GM21529 (cell line): ENCODE measurements around the gene MVP.
"Not testable (repeated sequence)": the region's sequence is repeated elsewhere in the genome, so short reads cannot be mapped to it uniquely, and the experiment has no call there.

Source experiments
- ATAC-seq: cut with Tn5 transposase; IDR thresholded peaks from one replicate; pipeline ENCODE4 v1.9.1; 2021; ENCODE audit not compliant: unreplicated experiment

The MVP gene

GRCh38 chr16:29820271-29820701, at the start of gene MVP:
TSS of gene MVP (plus strand) at chr16:29820462. CDS start at chr16:29830550, 10,088 bp downstream.
- ATAC-seq = no peak

DNA sequence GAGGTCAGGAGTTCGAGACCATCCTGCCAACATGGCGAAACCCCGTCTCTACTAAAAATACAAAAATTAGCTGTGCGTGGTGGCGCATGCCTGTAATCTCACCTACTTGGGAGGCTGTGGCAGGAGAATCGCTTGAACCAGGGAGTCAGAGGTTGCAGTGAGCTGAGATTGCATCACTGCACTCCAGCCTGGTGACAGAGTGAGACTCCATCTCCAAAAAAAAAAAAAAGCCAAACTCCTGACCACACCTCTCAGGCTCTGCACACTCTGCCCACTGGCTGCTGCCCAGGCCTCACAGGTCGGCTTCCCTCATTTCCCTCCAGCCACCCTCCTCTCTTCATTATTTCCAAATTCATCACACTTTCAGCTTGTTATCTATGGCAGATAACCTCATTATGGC, 47.9 kb upstream of the MVP start:
- not testable (repeated sequence) for ATAC-seq

DNA sequence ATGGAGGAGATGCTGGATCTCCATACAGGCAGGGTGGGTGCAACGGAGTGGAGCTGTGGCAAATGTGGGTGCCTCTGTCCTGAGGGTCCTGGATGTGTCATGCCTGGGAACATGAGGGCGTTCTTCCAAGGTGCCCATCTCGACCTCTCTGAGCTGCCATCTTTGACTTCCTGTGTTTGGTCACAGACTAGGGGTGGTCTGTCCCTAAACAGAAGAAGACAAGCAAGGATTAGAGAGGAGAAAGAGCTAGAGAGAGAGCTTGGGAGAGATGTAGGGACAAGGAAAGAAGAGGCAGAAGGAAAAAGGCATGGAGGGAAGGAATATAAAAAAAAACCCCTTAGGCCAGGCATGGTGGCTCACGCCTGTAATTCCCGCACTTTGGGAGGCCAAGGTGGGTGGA, 45.5 kb upstream of the MVP start:
- ATAC-seq = no peak

DNA sequence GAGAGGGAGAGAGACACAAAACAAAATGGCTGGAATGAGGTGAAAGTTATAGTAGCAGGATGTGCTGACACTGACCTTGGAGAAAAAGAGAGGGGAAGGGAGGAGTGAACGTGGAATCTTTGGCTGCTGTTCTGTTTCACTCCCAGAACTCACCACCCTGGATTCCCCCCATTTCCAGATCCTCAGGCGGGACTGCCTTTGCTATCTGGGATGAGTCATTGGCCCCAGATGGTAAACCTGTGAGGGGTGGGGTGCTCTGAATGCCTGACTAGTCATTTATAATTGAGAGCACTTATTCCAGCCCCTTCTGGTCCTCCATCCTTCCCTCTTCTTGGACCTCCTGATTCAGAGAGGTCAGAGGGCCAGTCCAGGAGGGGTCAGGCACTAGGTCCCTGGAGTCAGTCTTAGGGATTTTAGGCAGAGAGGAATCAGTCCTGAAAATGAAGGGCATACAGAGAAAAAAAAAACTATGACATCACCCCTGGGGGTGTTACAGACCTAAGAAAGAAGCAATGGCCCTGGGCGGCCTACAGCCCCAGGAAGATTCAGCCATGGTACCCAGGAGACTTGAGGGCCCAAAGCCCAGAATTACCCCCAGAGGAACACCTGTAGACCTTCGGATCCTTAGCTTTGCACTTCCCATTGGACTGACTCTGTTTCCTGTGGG, 44.4 kb upstream of the MVP start:
- ATAC-seq = no peak

- ATAC-seq = no peak
Observed at GRCh38 chr16:29777576-29778350, 42.5 kb upstream of the MVP start, which contains the start of gene ZG16. TSS of gene ZG16 (plus strand) at chr16:29778256. CDS start at chr16:29779267, 1,011 bp downstream.

DNA sequence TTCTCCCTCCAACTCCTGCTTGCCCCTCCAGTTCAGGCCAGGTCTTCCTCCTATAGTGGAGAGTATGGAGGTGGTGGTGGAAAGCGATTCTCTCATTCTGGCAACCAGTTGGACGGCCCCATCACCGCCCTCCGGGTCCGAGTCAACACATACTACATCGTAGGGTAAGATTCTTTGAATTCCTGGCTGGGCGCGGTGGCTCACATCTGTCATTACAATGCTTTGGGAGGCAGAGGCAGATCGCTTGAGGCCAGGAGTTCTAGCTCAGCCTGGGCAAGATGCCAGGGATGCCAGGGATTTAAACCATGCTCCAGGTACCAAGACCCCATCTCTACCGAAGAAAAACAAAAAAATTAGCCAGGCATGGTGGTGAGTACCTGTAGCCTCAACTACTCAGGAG, 40.8 kb upstream of the MVP start:
- ATAC-seq = no peak

DNA sequence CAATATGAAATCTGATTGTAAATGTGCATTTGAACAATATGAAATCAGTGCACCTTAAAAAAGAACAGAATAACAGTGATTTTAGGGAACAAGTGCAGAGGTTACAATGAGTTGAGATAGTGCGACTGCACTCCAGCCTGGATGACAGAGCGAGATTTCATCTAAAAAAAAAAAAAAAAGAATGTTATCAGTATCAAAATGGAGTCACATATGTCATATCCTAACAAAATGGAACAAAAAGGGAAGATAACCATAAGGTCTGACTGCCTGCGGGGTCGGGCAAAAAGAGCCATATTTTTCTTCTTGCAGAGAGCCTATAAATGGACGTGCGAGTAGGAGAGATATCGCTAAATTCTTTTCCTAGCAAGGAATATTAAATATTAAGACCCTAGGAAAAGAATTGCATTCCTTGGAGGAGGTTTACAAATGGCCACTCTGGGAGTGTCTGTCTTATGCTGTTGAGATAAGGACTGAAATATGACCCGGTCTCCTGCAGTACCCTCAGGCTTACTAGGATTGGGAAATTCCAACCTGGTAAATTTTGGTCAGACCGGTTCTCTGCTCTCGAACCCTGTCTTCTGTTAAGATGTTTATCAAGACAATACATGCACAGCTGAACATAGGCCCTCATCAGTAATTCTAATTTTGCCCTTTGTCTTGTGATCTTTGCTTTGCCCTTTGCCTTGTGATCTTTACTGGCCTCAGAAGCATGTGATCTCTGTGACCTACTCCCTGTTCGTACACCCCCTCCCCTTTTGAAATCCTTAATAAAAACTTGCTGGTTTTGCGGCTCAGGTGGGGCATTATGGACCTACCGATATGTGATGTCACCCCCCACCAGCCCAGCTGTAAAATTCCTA, 36.9 kb upstream of the MVP start:
- ATAC-seq = not testable (repeated sequence)

DNA sequence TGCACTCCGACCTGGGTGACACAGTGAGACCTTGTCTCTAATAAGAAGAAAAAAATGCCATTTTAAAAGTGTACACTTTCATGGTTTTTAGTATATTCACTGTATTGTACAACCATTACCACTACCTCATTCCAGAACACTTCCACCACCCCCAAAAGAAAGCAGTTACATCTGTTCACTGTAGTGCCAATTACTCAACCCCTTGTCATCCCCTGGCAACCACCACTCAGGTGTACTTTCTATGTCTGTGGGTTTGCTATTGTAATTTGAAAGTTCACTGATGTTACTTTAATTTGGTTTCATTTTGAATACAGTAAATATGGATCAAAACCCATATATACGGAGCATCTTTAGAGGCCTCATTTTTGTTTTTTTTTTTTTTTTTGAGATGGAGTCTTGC, 36.1 kb upstream of the MVP start:
- ATAC-seq = no peak

- ATAC-seq = no peak
Observed at GRCh38 chr16:29784901-29785500, 35.3 kb upstream of the MVP start.

DNA sequence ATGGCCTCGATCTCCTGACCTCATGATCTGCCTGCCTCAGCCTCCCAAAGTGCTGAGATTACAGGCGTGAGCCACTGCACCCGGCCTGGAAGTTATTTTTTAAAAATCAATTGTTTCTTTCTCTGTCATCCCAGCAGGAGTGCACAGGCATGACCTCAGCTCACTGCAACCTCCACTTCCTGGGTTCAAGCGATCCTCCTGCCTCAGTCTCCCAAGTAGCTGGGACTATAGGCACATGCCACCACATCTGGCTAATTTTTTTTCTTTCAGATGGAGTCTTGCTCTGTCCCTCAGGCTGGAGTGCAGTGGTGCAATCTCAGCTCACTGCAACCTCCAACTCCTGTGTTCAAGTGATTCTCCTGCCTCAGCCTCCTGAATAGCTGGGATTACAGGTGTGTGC, 33.1 kb upstream of the MVP start:
- not testable (repeated sequence) for ATAC-seq

GRCh38 chr16:29789775-29790182, 30.5 kb upstream of the MVP start:
- peak; percentile 4 for ATAC-seq

GRCh38 chr16:29790183-29790948, 29.9 kb upstream of the MVP start, which contains the start of gene KIF22:
TSS of gene KIF22 (plus strand) at chr16:29790751. CDS start at chr16:29790760, 9 bp downstream.
- ATAC-seq = peak; percentile 89

DNA sequence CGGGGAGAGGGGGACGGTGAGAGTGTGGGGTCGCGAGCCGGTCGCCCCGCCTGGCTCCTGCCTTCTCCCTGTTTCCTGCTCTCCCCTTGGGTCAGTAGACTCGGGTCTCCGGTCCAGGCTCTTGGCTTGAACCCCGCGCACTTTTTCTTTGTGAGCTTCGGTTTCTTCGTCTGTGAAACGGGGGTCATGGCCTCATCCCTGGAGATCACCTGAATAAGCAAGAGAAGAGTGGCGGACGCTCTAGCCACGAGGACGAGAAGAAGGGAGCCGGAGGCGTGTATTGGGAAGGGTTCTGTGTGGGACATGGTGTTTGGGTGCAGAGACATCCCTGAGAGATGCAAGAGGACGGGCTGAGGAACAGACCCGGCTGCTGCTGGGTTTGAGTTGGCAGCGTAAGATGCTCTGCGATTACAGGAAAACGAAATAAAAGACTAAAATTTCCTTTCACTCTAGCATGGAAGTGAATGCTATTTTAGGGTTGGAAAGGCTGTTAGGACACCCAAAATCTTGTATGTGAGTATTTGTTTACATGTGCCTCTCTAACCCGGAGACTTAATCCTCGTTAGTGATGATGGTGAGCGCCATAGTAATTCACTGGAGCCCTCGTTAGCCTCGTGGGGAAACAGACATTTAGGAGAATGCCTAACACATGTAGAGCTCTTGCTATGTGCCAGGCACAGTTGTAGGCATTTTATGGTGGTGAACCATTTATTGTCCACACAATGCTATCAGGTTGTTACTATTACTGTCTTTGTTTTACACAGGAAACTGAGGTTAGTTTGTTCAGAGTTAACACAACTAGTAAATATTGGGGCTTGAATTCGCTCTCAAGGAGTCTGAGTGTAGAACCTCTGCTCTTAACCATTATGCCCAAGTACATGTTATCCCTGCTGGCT, 29.1 kb upstream of the MVP start:
- no peak for ATAC-seq

- ATAC-seq = no peak
Observed at GRCh38 chr16:29791845-29792807, 28.1 kb upstream of the MVP start.

GRCh38 chr16:29793153-29793552, 27.1 kb upstream of the MVP start:
- ATAC-seq = not testable (repeated sequence)

DNA sequence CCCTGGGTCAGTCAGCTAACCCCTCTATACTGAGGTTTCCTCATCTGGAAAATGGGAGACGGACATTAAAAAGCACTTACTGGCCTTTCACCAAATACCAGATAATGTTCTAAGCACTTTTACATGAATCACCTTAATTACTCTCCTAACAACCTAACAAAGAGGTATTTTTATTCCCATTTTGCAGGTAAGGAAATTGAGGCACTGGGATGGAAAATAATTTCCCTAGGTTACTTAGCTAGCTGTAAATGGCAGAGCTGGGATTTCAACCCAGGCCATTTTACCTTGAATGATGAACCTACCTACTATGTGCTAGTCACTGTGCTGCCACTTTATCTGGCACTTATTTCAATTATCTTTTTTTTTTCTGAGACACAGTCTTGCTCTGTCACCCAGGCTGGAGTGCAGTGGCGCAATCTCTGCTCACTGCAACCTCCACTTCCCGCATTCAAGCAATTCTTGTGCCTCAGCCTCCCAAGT, 26.0 kb upstream of the MVP start:
- no peak for ATAC-seq

GRCh38 chr16:29802416-29802935, 17.8 kb upstream of the MVP start:
- ATAC-seq = no peak

- no peak for ATAC-seq
Observed at GRCh38 chr16:29804020-29804419, 16.2 kb upstream of the MVP start.
